ENCODE data around the gene DUSP3. TPM values are rescaled to one million over a fixed set of nuclear protein-coding genes. Genes with fewer than 3 reads are reported as not detected.
"Not testable (repeated sequence)": the region's sequence is repeated elsewhere in the genome, so short reads cannot be mapped to it uniquely, and the experiment has no call there.

DUSP3 gene
- total and polyA plus RNA-seq, 2 experiments from 2014 or later, result 23.1 to 24.9 TPM

DNA sequence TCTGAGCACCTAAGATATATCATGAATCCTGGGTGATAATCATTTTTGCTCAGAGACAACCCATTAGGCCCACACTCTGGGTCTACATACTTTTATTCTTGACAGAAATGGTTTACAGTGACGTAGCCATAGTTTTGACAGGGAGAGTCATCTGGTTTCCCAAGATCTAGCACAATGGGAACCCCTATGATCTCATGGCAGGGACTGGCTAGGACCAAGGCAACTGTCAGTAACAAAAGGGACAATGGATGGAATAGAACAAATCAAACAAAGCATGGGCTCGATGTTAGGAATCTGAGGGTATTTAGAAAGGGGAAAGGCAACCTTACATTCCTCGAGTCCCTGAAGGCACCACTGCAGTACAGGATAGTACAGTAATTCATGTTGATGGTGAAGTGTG, 22.0 kb upstream of the DUSP3 start:
- 96 to 98% methylated on average over 3 of the region's 3 CpGs for WGBS, 2 experiments (ENCODE audit: low coverage in 1 of 2, low lambda C conversion rate in 2 of 2, missing lambda C conversion rate in 2 of 2)
- H3F3A ChIP-seq (ENCODE audit: insufficient read depth), result peaks cover 19% of the 10 kb centered on the region
- H3K4me3 ChIP-seq, result no peak overlapping the region
- H3K4me2 ChIP-seq (ENCODE audit: unreplicated experiment), result no peak overlapping the region
- peaks cover 7% of the 10 kb centered on the region; the same call in 1 of the 2 replicates for H3K4me1 ChIP-seq (ENCODE audit: insufficient read depth)
- H2AFZ ChIP-seq, result no peak overlapping the region
- H3K36me3 ChIP-seq (ENCODE audit: low read depth), result peaks cover 5% of the 10 kb centered on the region; the same call in 1 of the 2 replicates
- H3K79me2 ChIP-seq (ENCODE audit: insufficient read depth), result no peaks in the 10 kb centered on the region
- no peaks in the 10 kb centered on the region for H3K27me3 ChIP-seq (replicated peaks; ENCODE audit: insufficient read depth)
- H3K9me2 ChIP-seq (ENCODE audit: insufficient read depth), result no peaks in the 10 kb centered on the region
- no peaks in the 10 kb centered on the region for H3K9me3 ChIP-seq (ENCODE audit: low read depth)
- in situ Hi-C loops (cut with MboI), result no loop called here
- no peak for DNase-seq
- no peaks in the 10 kb centered on the region for H4K20me1 ChIP-seq (ENCODE audit: insufficient read depth)
- H3K9ac ChIP-seq, result no peak overlapping the region
- no peak overlapping the region for H3K27ac ChIP-seq
- no peak for TF ChIP-seq EZH2 (IDR thresholded peaks at IDR 0.05; ENCODE audit: insufficient read depth, poor library complexity, severe bottlenecking)
- no peak for TF ChIP-seq EZH2phosphoT487 (IDR thresholded peaks at IDR 0.05; ENCODE audit: insufficient read depth, low read depth)

DNA sequence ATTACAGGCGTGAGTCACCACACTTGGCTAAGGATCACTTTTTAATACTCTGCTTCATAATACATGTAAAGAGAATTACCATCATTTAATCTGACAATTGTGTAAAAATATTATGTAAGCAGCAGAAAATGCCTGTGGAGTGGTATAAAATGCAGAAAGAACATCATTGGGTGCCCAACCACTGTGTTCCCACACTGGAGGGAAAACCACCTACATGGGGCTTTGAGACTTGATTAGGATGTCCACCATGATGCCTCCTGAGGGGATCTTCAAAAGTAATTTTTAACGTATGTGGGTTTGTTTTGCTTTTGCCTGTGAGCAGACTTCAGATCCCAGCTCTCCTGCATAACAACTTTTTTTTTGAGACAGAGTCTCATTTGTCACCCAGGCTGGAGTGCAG, 20.3 kb upstream of the DUSP3 start:
- WGBS, 2 experiments (ENCODE audit: low coverage in 1 of 2, low lambda C conversion rate in 2 of 2, missing lambda C conversion rate in 2 of 2), result 54 to 59% methylated on average over 2 of the region's 2 CpGs
- Histone ChIP-seq H3K27ac (no peak overlapping the region), H3K4me3 (no peak overlapping the region), H3K79me2 (ENCODE audit: insufficient read depth) (no peaks in the 10 kb centered on the region), H3K4me2 (ENCODE audit: unreplicated experiment) (no peak overlapping the region), H3K27me3 (replicated peaks; ENCODE audit: insufficient read depth) (no peaks in the 10 kb centered on the region), H3F3A (ENCODE audit: insufficient read depth) (0 out of 2 replicates have a peak, but pooled peaks cover 2% of the 10 kb centered on the region), H4K20me1 (ENCODE audit: insufficient read depth) (no peaks in the 10 kb centered on the region), H3K36me3 (ENCODE audit: low read depth) (no peaks in the 10 kb centered on the region; the same call in 1 of the 2 replicates), H3K9ac (no peak overlapping the region), H3K4me1 (ENCODE audit: insufficient read depth) (peaks cover 5% of the 10 kb centered on the region; the same call in 1 of the 2 replicates), H3K9me3 (ENCODE audit: low read depth) (no peaks in the 10 kb centered on the region), H2AFZ (no peak overlapping the region), H3K9me2 (ENCODE audit: insufficient read depth) (no peaks in the 10 kb centered on the region)
- TF ChIP-seq EZH2phosphoT487 (IDR thresholded peaks at IDR 0.05; ENCODE audit: insufficient read depth, low read depth), result no peak
- TF ChIP-seq EZH2 (IDR thresholded peaks at IDR 0.05; ENCODE audit: insufficient read depth, poor library complexity, severe bottlenecking), result no peak
- in situ Hi-C loops (cut with MboI), result no loop called here
- DNase-seq, result no peak

DNA sequence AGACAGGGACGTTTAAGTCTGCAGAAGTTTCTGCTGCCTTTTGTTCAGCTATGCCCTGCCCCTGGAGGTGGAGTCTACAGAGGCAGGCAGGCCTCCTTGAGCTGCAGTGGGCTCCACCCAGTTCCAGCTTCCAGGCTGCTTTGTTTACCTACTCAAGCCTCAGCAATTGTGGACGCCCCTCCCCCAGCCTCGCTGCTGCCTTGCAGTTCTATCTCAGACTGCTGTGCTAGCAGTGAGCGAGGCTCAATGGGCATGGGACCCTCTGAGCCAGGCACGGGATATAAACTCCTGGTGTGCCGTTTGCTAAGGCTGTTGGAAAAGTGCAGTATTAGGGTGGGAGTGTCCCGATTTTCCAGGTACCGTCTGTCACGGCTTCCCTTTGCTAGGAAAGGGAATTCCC, 19.2 kb upstream of the DUSP3 start:
- H3K9ac ChIP-seq; H3K4me3 ChIP-seq; H3K9me3 ChIP-seq (ENCODE audit: low read depth); H3K9me2 ChIP-seq (ENCODE audit: insufficient read depth); H3K79me2 ChIP-seq (ENCODE audit: insufficient read depth); H3K27ac ChIP-seq; H3K27me3 ChIP-seq (replicated peaks; ENCODE audit: insufficient read depth); H3K4me1 ChIP-seq (ENCODE audit: insufficient read depth); H4K20me1 ChIP-seq (ENCODE audit: insufficient read depth); H3K4me2 ChIP-seq (ENCODE audit: unreplicated experiment); H3F3A ChIP-seq (ENCODE audit: insufficient read depth); DNase-seq; H3K36me3 ChIP-seq (ENCODE audit: low read depth); H2AFZ ChIP-seq; in situ Hi-C loops (cut with MboI): not testable (repeated sequence)
- WGBS, 2 experiments (ENCODE audit: low coverage in 1 of 2, low lambda C conversion rate in 2 of 2, missing lambda C conversion rate in 2 of 2), result 77 to 85% methylated on average over 9 of the region's 9 CpGs

DNA sequence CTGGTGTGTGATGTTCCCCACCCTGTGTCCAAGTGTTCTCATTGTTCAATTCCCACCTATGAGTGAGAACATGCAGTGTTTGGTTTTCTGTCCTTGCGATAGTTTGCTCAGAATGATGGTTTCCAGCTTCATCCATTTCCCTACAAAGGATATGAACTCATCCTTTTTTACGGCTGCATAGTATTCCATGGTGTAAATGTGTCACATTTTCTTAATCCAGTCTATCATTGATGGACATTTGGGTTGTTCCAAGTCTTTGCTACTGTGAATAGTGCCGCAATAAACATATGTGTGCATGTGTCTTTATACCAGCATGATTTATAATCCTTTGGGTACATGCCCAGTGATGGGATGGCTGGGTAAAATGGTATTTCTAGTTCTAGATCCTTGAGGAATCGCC, 13.9 kb upstream of the DUSP3 start:
- H3K9me3 ChIP-seq (ENCODE audit: low read depth); H3K4me3 ChIP-seq; H2AFZ ChIP-seq; H3K36me3 ChIP-seq (ENCODE audit: low read depth); H3K79me2 ChIP-seq (ENCODE audit: insufficient read depth); H3K27ac ChIP-seq; H3K9me2 ChIP-seq (ENCODE audit: insufficient read depth); H3F3A ChIP-seq (ENCODE audit: insufficient read depth); H4K20me1 ChIP-seq (ENCODE audit: insufficient read depth); in situ Hi-C loops (cut with MboI); H3K4me1 ChIP-seq (ENCODE audit: insufficient read depth); H3K4me2 ChIP-seq (ENCODE audit: unreplicated experiment); DNase-seq; H3K9ac ChIP-seq: not testable (repeated sequence)
- WGBS, 2 experiments (ENCODE audit: low coverage in 1 of 2, low lambda C conversion rate in 2 of 2, missing lambda C conversion rate in 2 of 2), result 72 to 74% methylated on average over 4 of the region's 4 CpGs
- H3K27me3 ChIP-seq (replicated peaks; ENCODE audit: insufficient read depth), result peaks cover 13% of the 10 kb centered on the region; the same call in 1 of the 2 replicates

DNA sequence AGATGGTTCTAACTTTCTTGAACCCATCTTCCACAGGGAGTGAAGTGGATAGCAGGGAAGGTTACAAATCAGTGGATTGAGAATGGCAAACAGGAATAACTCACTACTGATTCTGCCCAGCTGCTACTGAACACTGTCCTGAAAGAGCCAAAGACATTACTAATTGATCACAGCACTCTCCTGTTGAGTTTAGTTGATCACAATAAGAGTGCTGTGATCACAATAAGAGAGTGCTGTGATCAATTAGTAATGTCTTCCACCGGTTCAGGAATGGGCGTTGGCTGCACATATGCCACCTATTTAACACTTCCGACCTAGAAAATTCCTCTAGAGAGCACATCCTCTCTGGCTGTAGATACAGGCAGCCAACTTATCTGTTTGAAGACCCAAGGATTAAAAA, 12.8 kb upstream of the DUSP3 start:
- H3F3A ChIP-seq (ENCODE audit: insufficient read depth), result no peaks in the 10 kb centered on the region
- no peaks in the 10 kb centered on the region for H3K79me2 ChIP-seq (ENCODE audit: insufficient read depth)
- H3K9me2 ChIP-seq (ENCODE audit: insufficient read depth), result no peaks in the 10 kb centered on the region
- H2AFZ ChIP-seq, result no peak overlapping the region
- no peaks in the 10 kb centered on the region for H3K36me3 ChIP-seq (ENCODE audit: low read depth)
- no peaks in the 10 kb centered on the region for H4K20me1 ChIP-seq (ENCODE audit: insufficient read depth)
- H3K27me3 ChIP-seq (replicated peaks; ENCODE audit: insufficient read depth), result peaks cover 19% of the 10 kb centered on the region; the same call in 1 of the 2 replicates
- no peak overlapping the region for H3K9ac ChIP-seq
- no peaks in the 10 kb centered on the region for H3K9me3 ChIP-seq (ENCODE audit: low read depth)
- in situ Hi-C loops (cut with MboI), result no loop called here
- H3K4me3 ChIP-seq, result no peak overlapping the region
- H3K4me1 ChIP-seq (ENCODE audit: insufficient read depth), result no peaks in the 10 kb centered on the region
- DNase-seq, result peak; percentile 51
- 3 to 5% methylated on average over 3 of the region's 3 CpGs for WGBS, 2 experiments (ENCODE audit: low coverage in 1 of 2, low lambda C conversion rate in 2 of 2, missing lambda C conversion rate in 2 of 2)
- no peak overlapping the region for H3K27ac ChIP-seq
- no peak for TF ChIP-seq EZH2phosphoT487 (IDR thresholded peaks at IDR 0.05; ENCODE audit: insufficient read depth, low read depth)
- no peak overlapping the region for H3K4me2 ChIP-seq (ENCODE audit: unreplicated experiment)

Measured in GM23248 (cell line).